ENCODE results near the gene LRIT1.

DNA sequence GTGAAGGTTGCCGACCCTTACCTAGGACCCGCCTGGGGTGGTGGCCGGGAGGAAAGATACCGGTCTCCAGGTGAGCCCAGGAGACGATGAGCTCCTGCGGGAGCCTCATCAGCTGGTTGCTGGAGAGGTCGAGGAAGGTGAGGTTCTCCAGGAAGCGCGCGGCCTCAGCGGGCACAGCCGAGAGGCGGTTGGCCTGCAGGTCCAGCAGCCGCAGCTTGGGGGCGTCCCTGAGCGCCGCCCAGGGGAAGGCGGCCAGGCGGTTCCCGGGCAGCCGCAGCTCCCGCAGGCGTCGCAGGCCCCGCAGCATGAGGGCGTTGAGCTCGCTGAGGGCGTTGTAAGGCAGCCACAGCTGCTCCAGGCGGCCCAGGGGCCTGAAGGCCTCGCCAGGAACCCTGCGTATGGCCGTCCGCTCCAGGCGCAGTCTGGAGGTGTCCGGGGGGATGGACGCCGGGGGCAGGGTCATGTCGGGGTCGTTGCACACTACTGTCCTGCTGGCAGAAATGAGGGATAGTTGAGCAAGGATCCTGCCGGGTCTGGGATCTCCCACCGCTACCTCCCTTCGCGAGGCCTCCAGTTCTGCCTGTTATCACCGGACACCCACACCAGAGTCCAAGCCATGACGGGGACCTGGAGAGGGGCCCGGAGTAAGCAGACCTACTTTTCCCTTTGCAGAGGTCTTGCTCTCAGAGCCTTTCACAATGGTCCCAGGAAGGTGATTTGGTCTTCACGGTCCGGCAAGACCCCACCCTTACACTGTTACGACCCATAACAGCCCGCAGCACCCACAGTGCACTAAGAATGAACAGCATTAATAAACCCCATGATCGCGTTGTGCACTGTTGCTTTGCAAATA lies 3.9 kb downstream of the LRIT1 start:
- no peak for TF ChIP-seq POLR2AphosphoS5 (IDR thresholded peaks at IDR 0.05; ENCODE audit: insufficient read depth, low read depth, low read length)
- no peak for TF ChIP-seq JUN (IDR thresholded peaks at IDR 0.05; ENCODE audit: borderline replicate concordance, insufficient read depth, insufficient read length, low read depth)
